ENCODE results near the gene CCDC88C.

DNA sequence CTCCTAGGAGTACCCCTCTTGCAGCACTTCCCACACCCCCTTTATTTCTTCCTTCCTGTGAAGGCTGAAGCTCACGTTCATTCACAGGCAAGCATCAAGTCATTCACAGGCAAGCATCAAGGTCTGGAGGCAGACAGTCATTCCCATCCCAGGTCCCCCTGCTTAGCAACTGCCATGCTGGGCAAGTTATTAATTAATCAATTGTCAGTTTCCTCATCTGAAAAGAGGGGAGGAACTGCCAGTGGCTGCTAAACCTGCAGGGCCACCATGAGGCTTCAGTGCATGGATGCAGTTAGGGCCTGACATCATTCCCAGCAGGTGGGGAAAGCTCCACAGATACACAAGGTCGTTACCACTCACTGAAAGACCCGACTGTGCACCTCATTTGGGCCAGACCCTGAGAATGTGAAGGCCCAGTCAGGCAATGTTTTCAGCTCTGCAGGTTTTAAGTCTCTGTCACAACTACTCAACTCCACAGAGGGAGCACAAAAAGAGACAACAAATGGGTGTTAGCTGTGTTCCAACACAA, 88.1 kb downstream of the CCDC88C start:
- TF ChIP-seq, protein P1, sequence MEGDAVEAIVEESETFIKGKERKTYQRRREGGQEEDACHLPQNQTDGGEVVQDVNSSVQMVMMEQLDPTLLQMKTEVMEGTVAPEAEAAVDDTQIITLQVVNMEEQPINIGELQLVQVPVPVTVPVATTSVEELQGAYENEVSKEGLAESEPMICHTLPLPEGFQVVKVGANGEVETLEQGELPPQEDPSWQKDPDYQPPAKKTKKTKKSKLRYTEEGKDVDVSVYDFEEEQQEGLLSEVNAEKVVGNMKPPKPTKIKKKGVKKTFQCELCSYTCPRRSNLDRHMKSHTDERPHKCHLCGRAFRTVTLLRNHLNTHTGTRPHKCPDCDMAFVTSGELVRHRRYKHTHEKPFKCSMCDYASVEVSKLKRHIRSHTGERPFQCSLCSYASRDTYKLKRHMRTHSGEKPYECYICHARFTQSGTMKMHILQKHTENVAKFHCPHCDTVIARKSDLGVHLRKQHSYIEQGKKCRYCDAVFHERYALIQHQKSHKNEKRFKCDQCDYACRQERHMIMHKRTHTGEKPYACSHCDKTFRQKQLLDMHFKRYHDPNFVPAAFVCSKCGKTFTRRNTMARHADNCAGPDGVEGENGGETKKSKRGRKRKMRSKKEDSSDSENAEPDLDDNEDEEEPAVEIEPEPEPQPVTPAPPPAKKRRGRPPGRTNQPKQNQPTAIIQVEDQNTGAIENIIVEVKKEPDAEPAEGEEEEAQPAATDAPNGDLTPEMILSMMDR (IDR thresholded peaks at IDR 0.05; ENCODE audit: low read length), result no peak
- TF ChIP-seq EZH2 (IDR thresholded peaks at IDR 0.05; ENCODE audit: borderline replicate concordance, low read length), result no peak
